SK-N-MC (cell line): ENCODE measurements around the gene SDR42E1.

Source experiments
- EZH2 ChIP-seq: fragments of 200-600 bp; sonication (generic); IDR thresholded peaks from one replicate; pipeline ENCODE4 v1.6.1; 2017; ENCODE audit warnings: antibody characterized with exemption
- FOXP2 ChIP-seq: optimal IDR thresholded peaks from 2 replicates; pipeline ENCODE3; 2011; ENCODE audit warnings: mild to moderate bottlenecking, moderate library complexity; ENCODE audit not compliant: insufficient read depth; ENCODE audit errors: extremely low read length, control extremely low read depth
- POLR2AphosphoS5 ChIP-seq: IDR thresholded peaks from 2 replicates; pipeline ENCODE4 v1.6.1; 2012; ENCODE audit warnings: mild to moderate bottlenecking, low read depth, low read length, borderline replicate concordance

GRCh38 chr16:81996664-81997509 lies 14.4 kb downstream of the SDR42E1 start:
- TF ChIP-seq POLR2AphosphoS5 (no peak), FOXP2 (no peak), EZH2 (no peak)
